HCT116 (cell line): ENCODE measurements around the gene CFAP54.

Experiments
- CEBPB ChIP-seq: IDR thresholded peaks from 2 replicates; pipeline ENCODE4 v1.6.1; 2012; ENCODE audit warnings: low read depth
- CTCF ChIP-seq, 3 experiments: fragments of 200-600 bp in 1 of 3; sonication (generic) in 1 of 3; IDR thresholded peaks in 2 of 3; conservative IDR thresholded peaks in 1 of 3; 2 replicates each; pipeline ENCODE4 v1.5.1; 2012 to 2017; ENCODE audit warnings: low read depth in 2 of 3, low read length in 2 of 3, antibody characterized with exemption in 1 of 3, borderline replicate concordance in 1 of 3, control low read depth in 1 of 3, mild to moderate bottlenecking in 1 of 3, mixed read lengths in 1 of 3, mixed run types in 1 of 3, moderate library complexity in 1 of 3; ENCODE audit not compliant: insufficient read depth in 1 of 3
- EZH2 ChIP-seq: fragments of 200-600 bp; sonication (generic); IDR thresholded peaks from 2 replicates; pipeline ENCODE4 v1.6.1; 2017; ENCODE audit warnings: antibody characterized with exemption, mixed run types
- MAX ChIP-seq: IDR thresholded peaks from 2 replicates; pipeline ENCODE4 v1.6.1; 2012
- POLR2A ChIP-seq: IDR thresholded peaks from 2 replicates; pipeline ENCODE4 v1.7.0; 2011; ENCODE audit warnings: borderline replicate concordance; ENCODE audit not compliant: insufficient read depth, insufficient read length; ENCODE audit errors: extremely low read depth
- POLR2AphosphoS5 ChIP-seq: IDR thresholded peaks from 2 replicates; pipeline ENCODE4 v1.6.1; 2011; ENCODE audit warnings: mild to moderate bottlenecking, low read depth, low read length, moderate library complexity
- REST ChIP-seq: IDR thresholded peaks from 2 replicates; pipeline ENCODE4 v1.6.1; 2012; ENCODE audit warnings: low read depth
- SIN3A ChIP-seq: IDR thresholded peaks from 2 replicates; pipeline ENCODE4 v1.6.1; 2012; ENCODE audit warnings: low read depth
- SRF ChIP-seq: IDR thresholded peaks from 2 replicates; pipeline ENCODE4 v1.6.1; 2012; ENCODE audit warnings: low read depth
- TCF7L2 ChIP-seq: IDR thresholded peaks from 2 replicates; pipeline ENCODE4 v1.7.0; 2011; ENCODE audit warnings: borderline replicate concordance, inconsistent platforms; ENCODE audit not compliant: insufficient read depth, insufficient read length; ENCODE audit errors: extremely low read depth
- YY1 ChIP-seq: IDR thresholded peaks from 2 replicates; pipeline ENCODE4 v1.6.1; 2011; ENCODE audit warnings: low read length, low read depth, moderate library complexity, mild to moderate bottlenecking; ENCODE audit not compliant: insufficient replicate concordance; ENCODE audit errors: extremely low read depth
- ZBTB33 ChIP-seq: IDR thresholded peaks from 2 replicates; pipeline ENCODE4 v1.6.1; 2011; ENCODE audit warnings: mild to moderate bottlenecking, low read length, moderate library complexity; ENCODE audit not compliant: insufficient replicate concordance; ENCODE audit errors: extremely low read depth
- ZNF274 ChIP-seq: fragments of 200-500 bp; sonication (Bioruptor generic); IDR thresholded peaks from 2 replicates; pipeline ENCODE4 v1.6.1; 2014; ENCODE audit warnings: mild to moderate bottlenecking, low read depth, low read length, inconsistent platforms

GRCh38 chr12:96473394-96474093 is 15.8 kb upstream of the CFAP54 start:
- TF ChIP-seq TCF7L2: no peak
- TF ChIP-seq POLR2AphosphoS5: no peak
- no peak for TF ChIP-seq POLR2A
- TF ChIP-seq CEBPB: no peak
- no peak for TF ChIP-seq CTCF (IDR thresholded peaks at IDR 0.05 in 2 of 3, conservative IDR thresholded peaks at IDR 0.05 in 1 of 3; ENCODE audit: borderline replicate concordance in 1 of 3, insufficient read depth in 1 of 3, low read depth in 2 of 3, low read length in 2 of 3)
- TF ChIP-seq MAX: no peak
- TF ChIP-seq SIN3A: no peak
- TF ChIP-seq ZBTB33: no peak
- no peak for TF ChIP-seq ZNF274
- no peak for TF ChIP-seq EZH2
- no peak for TF ChIP-seq REST
- no peak for TF ChIP-seq YY1
- no peak for TF ChIP-seq SRF
